H9 (cell line): ENCODE measurements around the gene VWF. TPM values are rescaled to one million over a fixed set of nuclear protein-coding genes. Genes with fewer than 3 reads are reported as not detected.

Source experiments
- DNase-seq: peaks from one replicate; pipeline ENCODE4 v3.0.0-alpha.2; 2017
- H2AFZ ChIP-seq: one replicate; pipeline ENCODE4 v1.6.1; 2013; ENCODE audit warnings: mild to moderate bottlenecking, low read length, control low read depth, moderate library complexity
- H2AK5ac ChIP-seq: 2 replicates; pipeline ENCODE4 v1.6.1; 2013; ENCODE audit warnings: low read length, control low read depth, mixed read lengths; ENCODE audit not compliant: insufficient read length
- H2BK120ac ChIP-seq: one replicate; pipeline ENCODE4 v1.6.1; 2013; ENCODE audit warnings: low read depth, mild to moderate bottlenecking, low read length, control low read depth, inconsistent platforms; ENCODE audit not compliant: poor library complexity, severe bottlenecking
- H2BK12ac ChIP-seq: 2 replicates; pipeline ENCODE4 v1.6.1; 2013; ENCODE audit warnings: low read length, control low read depth, mixed read lengths, low read depth; ENCODE audit not compliant: insufficient read length
- H2BK15ac ChIP-seq: 2 replicates; pipeline ENCODE4 v1.6.1; 2013; ENCODE audit warnings: low read depth, low read length, control low read depth
- H2BK20ac ChIP-seq: one replicate; pipeline ENCODE4 v1.6.1; 2013; ENCODE audit warnings: low read depth, mild to moderate bottlenecking, low read length, control low read depth, inconsistent platforms; ENCODE audit not compliant: poor library complexity, severe bottlenecking
- H2BK5ac ChIP-seq: 2 replicates; pipeline ENCODE4 v1.6.1; 2013; ENCODE audit warnings: low read length, control low read depth, mixed read lengths; ENCODE audit not compliant: insufficient read length
- H3K14ac ChIP-seq: 2 replicates; pipeline ENCODE4 v1.6.1; 2013; ENCODE audit warnings: low read length, control low read depth; ENCODE audit not compliant: insufficient read depth
- H3K18ac ChIP-seq: 2 replicates; pipeline ENCODE4 v1.6.1; 2013; ENCODE audit warnings: low read depth, mild to moderate bottlenecking, mixed read lengths, low read length, control low read depth; ENCODE audit not compliant: insufficient read length
- H3K23ac ChIP-seq: 2 replicates; pipeline ENCODE4 v1.6.1; 2013; ENCODE audit warnings: low read length, control low read depth, mixed read lengths, low read depth; ENCODE audit not compliant: insufficient read length
- H3K23me2 ChIP-seq: 2 replicates; pipeline ENCODE4 v1.6.1; 2013; ENCODE audit warnings: low read depth, mild to moderate bottlenecking, mixed read lengths, low read length, control low read depth; ENCODE audit not compliant: insufficient read length, poor library complexity, severe bottlenecking
- H3K27ac ChIP-seq: 2 replicates; pipeline ENCODE4 v1.5.1; 2013; ENCODE audit warnings: low read length, control low read depth, mixed read lengths, low read depth; ENCODE audit not compliant: insufficient read length
- H3K27me3 ChIP-seq: 2 replicates; pipeline ENCODE4 v1.6.1; 2013; ENCODE audit warnings: low read length, control low read depth, inconsistent platforms; ENCODE audit not compliant: insufficient read depth
- H3K4ac ChIP-seq: 2 replicates; pipeline ENCODE4 v1.6.1; 2013; ENCODE audit warnings: low read depth, mild to moderate bottlenecking, control low read depth, inconsistent platforms, low read length, moderate library complexity
- H3K4me1 ChIP-seq: 2 replicates; pipeline ENCODE4 v1.6.1; 2013; ENCODE audit warnings: low read length, control low read depth, inconsistent platforms; ENCODE audit not compliant: insufficient read depth
- H3K4me2 ChIP-seq: 2 replicates; pipeline ENCODE4 v1.6.1; 2013; ENCODE audit warnings: low read length, control low read depth, mixed read lengths; ENCODE audit not compliant: insufficient read length, insufficient read depth
- H3K56ac ChIP-seq: 2 replicates; pipeline ENCODE4 v1.6.1; 2013; ENCODE audit warnings: low read depth, mild to moderate bottlenecking, mixed read lengths, low read length, control low read depth; ENCODE audit not compliant: insufficient read length
- H3K79me1 ChIP-seq: 2 replicates; pipeline ENCODE4 v1.6.1; 2013; ENCODE audit warnings: low read depth, mild to moderate bottlenecking, moderate library complexity, low read length, control low read depth, inconsistent platforms; ENCODE audit not compliant: insufficient read depth, poor library complexity, severe bottlenecking
- H3K79me2 ChIP-seq: 2 replicates; pipeline ENCODE4 v1.6.1; 2013; ENCODE audit warnings: low read length, control low read depth, inconsistent platforms; ENCODE audit not compliant: insufficient read depth
- H3K9ac ChIP-seq: 2 replicates; pipeline ENCODE4 v1.6.1; 2013; ENCODE audit warnings: low read length, control low read depth, mixed read lengths; ENCODE audit not compliant: insufficient read length; ENCODE audit errors: extremely low read depth
- H3K9me3 ChIP-seq: one replicate; pipeline ENCODE4 v1.6.1; 2013; ENCODE audit warnings: low read depth, low read length, inconsistent platforms; ENCODE audit not compliant: control insufficient read depth
- H3T11ph ChIP-seq: one replicate; pipeline ENCODE4 v1.6.1; 2013; ENCODE audit warnings: mild to moderate bottlenecking, low read length, control low read depth, inconsistent platforms
- H4K20me1 ChIP-seq: one replicate; pipeline ENCODE4 v1.6.1; 2013; ENCODE audit not compliant: control insufficient read depth, insufficient read length, insufficient read depth
- H4K5ac ChIP-seq: 2 replicates; pipeline ENCODE4 v1.6.1; 2013; ENCODE audit warnings: low read depth, mild to moderate bottlenecking, mixed read lengths, low read length, control low read depth; ENCODE audit not compliant: insufficient read length
- H4K8ac ChIP-seq: replicated peaks from 2 replicates; pipeline ENCODE4 v1.6.1; 2013; ENCODE audit warnings: low read length, control low read depth, mixed read lengths, low read depth; ENCODE audit not compliant: insufficient read length
- H4K91ac ChIP-seq: 2 replicates; pipeline ENCODE4 v1.6.1; 2013; ENCODE audit warnings: low read depth, mild to moderate bottlenecking, moderate library complexity, mixed read lengths, low read length, control low read depth; ENCODE audit not compliant: insufficient read length
- H3K27ac Mint-ChIP-seq, 3 experiments: 2 replicates in 2 of 3; 3 replicates in 1 of 3; pipeline ENCODE4 v1.8.0; 2020 to 2021; ENCODE audit warnings: mixed read lengths in 3 of 3, mild to moderate bottlenecking in 1 of 3, moderate library complexity in 1 of 3
- H3K27me3 Mint-ChIP-seq: 2 replicates; pipeline ENCODE4 v1.8.0; 2021; ENCODE audit warnings: low read depth, mild to moderate bottlenecking, moderate library complexity, mixed read lengths
- H3K36me3 Mint-ChIP-seq, 3 experiments: 2 replicates in 2 of 3; 3 replicates in 1 of 3; pipeline ENCODE4 v1.8.0; 2020 to 2021; ENCODE audit warnings: low read depth in 3 of 3, mixed read lengths in 3 of 3; ENCODE audit not compliant: insufficient read depth in 1 of 3
- H3K4me1 Mint-ChIP-seq, 2 experiments: 2 replicates each; pipeline ENCODE4 v1.8.0; 2020; ENCODE audit warnings: mixed read lengths in 2 of 2
- H3K4me3 Mint-ChIP-seq, 2 experiments: 2 replicates in 1 of 2; 3 replicates in 1 of 2; pipeline ENCODE4 v1.8.0; 2020 to 2021; ENCODE audit warnings: mild to moderate bottlenecking in 2 of 2, mixed read lengths in 2 of 2, moderate library complexity in 1 of 2
- H3K9me3 Mint-ChIP-seq, 2 experiments: 2 replicates in 1 of 2; 3 replicates in 1 of 2; pipeline ENCODE4 v1.8.0; 2020; ENCODE audit warnings: mild to moderate bottlenecking in 2 of 2, mixed read lengths in 2 of 2, moderate library complexity in 1 of 2
- WGBS: extraction: QIAGEN DNeasy Blood & Tissue Kit; methylation state at CpG from one replicate; pipeline ENCODE4 v1.1.7; 2013; ENCODE audit warnings: missing lambda C conversion rate, low lambda C conversion rate, mixed read lengths; ENCODE audit not compliant: insufficient read length; ENCODE audit errors: extremely low coverage; 5-methylcytosine and 5-hydroxymethylcytosine counted together
- total RNA-seq: library from RNA; stranded (reverse); gene quantifications from 2 replicates; pipeline ENCODE4 v1.2.1, GENCODE V29; 2021
- TF ChIP-seq, protein P1 (sequence below): fragments of 200-600 bp; sonication (generic); conservative IDR thresholded peaks from 3 replicates; pipeline ENCODE4 v1.8.0; 2021; ENCODE audit warnings: antibody characterized with exemption, mild to moderate bottlenecking

VWF gene
- total RNA-seq, 1 experiment from 2014 or later: 0.17 TPM

DNA sequence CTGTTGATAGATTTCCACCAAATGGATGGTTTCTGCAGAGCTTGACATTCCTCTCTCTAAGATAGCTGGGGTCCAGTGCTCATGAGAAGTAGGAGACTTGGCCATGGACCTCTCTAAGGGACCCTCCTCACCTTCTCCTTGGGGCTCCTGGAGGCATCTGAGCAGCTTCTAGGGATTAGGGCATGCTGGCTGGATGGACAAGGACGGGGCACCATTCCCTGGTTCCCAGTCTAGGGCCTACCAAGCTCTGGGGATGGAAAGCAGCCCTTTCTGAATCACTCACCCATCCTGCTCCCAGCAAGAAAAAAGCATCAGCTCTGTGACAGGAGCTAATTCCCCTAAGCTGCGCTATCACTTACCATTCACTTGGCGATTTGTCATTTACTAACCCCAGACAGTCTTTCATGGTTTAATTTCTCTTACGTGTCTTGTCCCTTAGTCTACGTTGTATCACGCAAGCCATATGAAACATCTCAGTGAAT, 39.5 kb downstream of the VWF start:
- no peak for DNase-seq
- TF ChIP-seq, protein P1, sequence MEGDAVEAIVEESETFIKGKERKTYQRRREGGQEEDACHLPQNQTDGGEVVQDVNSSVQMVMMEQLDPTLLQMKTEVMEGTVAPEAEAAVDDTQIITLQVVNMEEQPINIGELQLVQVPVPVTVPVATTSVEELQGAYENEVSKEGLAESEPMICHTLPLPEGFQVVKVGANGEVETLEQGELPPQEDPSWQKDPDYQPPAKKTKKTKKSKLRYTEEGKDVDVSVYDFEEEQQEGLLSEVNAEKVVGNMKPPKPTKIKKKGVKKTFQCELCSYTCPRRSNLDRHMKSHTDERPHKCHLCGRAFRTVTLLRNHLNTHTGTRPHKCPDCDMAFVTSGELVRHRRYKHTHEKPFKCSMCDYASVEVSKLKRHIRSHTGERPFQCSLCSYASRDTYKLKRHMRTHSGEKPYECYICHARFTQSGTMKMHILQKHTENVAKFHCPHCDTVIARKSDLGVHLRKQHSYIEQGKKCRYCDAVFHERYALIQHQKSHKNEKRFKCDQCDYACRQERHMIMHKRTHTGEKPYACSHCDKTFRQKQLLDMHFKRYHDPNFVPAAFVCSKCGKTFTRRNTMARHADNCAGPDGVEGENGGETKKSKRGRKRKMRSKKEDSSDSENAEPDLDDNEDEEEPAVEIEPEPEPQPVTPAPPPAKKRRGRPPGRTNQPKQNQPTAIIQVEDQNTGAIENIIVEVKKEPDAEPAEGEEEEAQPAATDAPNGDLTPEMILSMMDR: no peak
- no peaks in the 10 kb centered on the region for H3K79me2 ChIP-seq
- peaks cover 18% of the 10 kb centered on the region for H3K4me1 ChIP-seq
- H3K23me2 ChIP-seq: peaks cover 3% of the 10 kb centered on the region
- H3K9ac ChIP-seq: no peak overlapping the region
- H3K36me3 Mint-ChIP-seq: no peaks in the 10 kb centered on the region
- H4K20me1 ChIP-seq: no peaks in the 10 kb centered on the region
- no peaks in the 10 kb centered on the region for H3K27me3 ChIP-seq
- H2BK5ac ChIP-seq: peak overlapping the region; percentile 57
- H3K27me3 Mint-ChIP-seq: peaks cover 7% of the 10 kb centered on the region
- H2BK15ac ChIP-seq: no peak overlapping the region
- no peak overlapping the region for H3K4me3 Mint-ChIP-seq
- peak overlapping the region; percentile 13 for H2AK5ac ChIP-seq
- H4K8ac ChIP-seq: no peak overlapping the region
- peak overlapping the region; percentile 99 for H2BK12ac ChIP-seq
- peak overlapping the region; percentile 96 for H4K91ac ChIP-seq
- H2AFZ ChIP-seq: no peak overlapping the region
- no CpG with 5 or more reads among the region's 6 CpGs for WGBS
- no peak overlapping the region for H2BK20ac ChIP-seq
- no peak overlapping the region for H3K23ac ChIP-seq
- H3K27ac ChIP-seq: peak overlapping the region; percentile 69
- no peak overlapping the region for H3K56ac ChIP-seq
- peak overlapping the region; percentile 41; the same call in 1 of the 2 replicates for H3K4ac ChIP-seq
- no peaks in the 10 kb centered on the region for H3K79me1 ChIP-seq
- peaks cover 48 to 55% of the 10 kb centered on the region in 2 experiments for H3K4me1 Mint-ChIP-seq
- peak overlapping the region; percentile 5 for H3T11ph ChIP-seq
- H3K14ac ChIP-seq: peak overlapping the region; percentile 67; the same call in 1 of the 2 replicates
- no peak overlapping the region for H2BK120ac ChIP-seq
- H3K27ac Mint-ChIP-seq: peak overlapping the region in 2 of 3 experiments; percentile 29 to 96; a peak in 4 of 7 replicates
- H3K4me2 ChIP-seq: peak overlapping the region; percentile 26
- H3K9me3 ChIP-seq: no peaks in the 10 kb centered on the region
- peak overlapping the region; percentile 26 for H4K5ac ChIP-seq
- peak overlapping the region; percentile 90 for H3K18ac ChIP-seq
- no peaks in the 10 kb centered on the region for H3K9me3 Mint-ChIP-seq
